ENCODE data around the gene MRPL49. TPM values are rescaled to one million over a fixed set of nuclear protein-coding genes. Genes with fewer than 3 reads are reported as not detected.
A peak's percentile ranks its signal among the peaks of the same experiment; 100 is the strongest.

Gene MRPL49
- polyA plus RNA-seq, 4 donors = 35.2 to 65.7 (median 50.6) TPM

GRCh38 chr11:65083834-65084597, 38.1 kb upstream of the MRPL49 start, which contains the start of the genes CDCA5 and ZFPL1:
Gene CDCA5 (minus strand): TSS chr11:65084040. CDS start chr11:65083978, 62 bp downstream.
Gene ZFPL1 (plus strand): TSS chr11:65084222. CDS start chr11:65084699, 477 bp downstream.
- Histone ChIP-seq H3K4me3 (ENCODE audit: low read depth in 1 of 3, low read length in 3 of 3) (peak within 1 kb of the TSS; percentile 67 to 82 (median 68)), H3K27ac (ENCODE audit: low read depth in 1 of 3, low read length in 2 of 3) (peak within 1 kb of the TSS; percentile 58 to 97 (median 92)), H3K4me1 (ENCODE audit: control insufficient read depth in 3 of 3, insufficient read depth in 2 of 3, low read depth in 1 of 3, low read length in 2 of 3) (peaks cover 0 to 22% (median 2%) of the 10 kb centered on the region in 3 donors), H3K9me3 (ENCODE audit: control insufficient read depth in 2 of 2, insufficient read depth in 1 of 2, low read depth in 1 of 2, low read length in 1 of 2) (no peaks in the 10 kb centered on the region), H3K27me3 (ENCODE audit: control insufficient read depth in 3 of 3, insufficient read depth in 3 of 3, low read length in 3 of 3) (no peaks in the 10 kb centered on the region), H3K36me3 (ENCODE audit: control insufficient read depth in 3 of 3, insufficient read depth in 2 of 3, low read depth in 1 of 3, low read length in 3 of 3) (peaks cover 7 to 53% (median 11%) of the 10 kb centered on the region in 3 donors)
- no peak for FAIRE-seq
- 0% methylated on average over 66 to 79 of the region's 79 CpGs for WGBS, 3 donors
- DNase-seq = peak; percentile 94 to 97

GRCh38 chr11:65084598-65085375, 37.3 kb upstream of the MRPL49 start:
- Histone ChIP-seq H3K4me1 (ENCODE audit: control insufficient read depth in 3 of 3, insufficient read depth in 2 of 3, low read depth in 1 of 3, low read length in 2 of 3) (peaks cover 0 to 22% (median 2%) of the 10 kb centered on the region in 3 donors), H3K9me3 (ENCODE audit: control insufficient read depth in 2 of 2, insufficient read depth in 1 of 2, low read depth in 1 of 2, low read length in 1 of 2) (no peaks in the 10 kb centered on the region), H3K27me3 (ENCODE audit: control insufficient read depth in 3 of 3, insufficient read depth in 3 of 3, low read length in 3 of 3) (no peaks in the 10 kb centered on the region), H3K4me3 (ENCODE audit: low read depth in 1 of 3, low read length in 3 of 3) (peak overlapping the region; percentile 67 to 82 (median 68)), H3K36me3 (ENCODE audit: control insufficient read depth in 3 of 3, insufficient read depth in 2 of 3, low read depth in 1 of 3, low read length in 3 of 3) (peaks cover 7 to 54% (median 11%) of the 10 kb centered on the region in 3 donors), H3K27ac (ENCODE audit: low read depth in 1 of 3, low read length in 2 of 3) (peak overlapping the region; percentile 58 to 97 (median 92))
- DNase-seq = no peak
- WGBS, 3 donors = 38 to 43% (median 39%) methylated on average over 23 of the region's 23 CpGs
- no peak for FAIRE-seq

GRCh38 chr11:65085446-65085845, 36.7 kb upstream of the MRPL49 start:
- Histone ChIP-seq H3K27ac (ENCODE audit: low read depth in 1 of 3, low read length in 2 of 3) (no peak overlapping the region), H3K9me3 (ENCODE audit: control insufficient read depth in 2 of 2, insufficient read depth in 1 of 2, low read depth in 1 of 2, low read length in 1 of 2) (no peaks in the 10 kb centered on the region), H3K4me1 (ENCODE audit: control insufficient read depth in 3 of 3, insufficient read depth in 2 of 3, low read depth in 1 of 3, low read length in 2 of 3) (peaks cover 0 to 22% (median 2%) of the 10 kb centered on the region in 3 donors), H3K4me3 (ENCODE audit: low read depth in 1 of 3, low read length in 3 of 3) (no peak overlapping the region), H3K27me3 (ENCODE audit: control insufficient read depth in 3 of 3, insufficient read depth in 3 of 3, low read length in 3 of 3) (no peaks in the 10 kb centered on the region), H3K36me3 (ENCODE audit: control insufficient read depth in 3 of 3, insufficient read depth in 2 of 3, low read depth in 1 of 3, low read length in 3 of 3) (peaks cover 7 to 52% (median 11%) of the 10 kb centered on the region in 3 donors)
- FAIRE-seq (no peak), DNase-seq (no peak)
- WGBS, 3 donors = 90 to 94% (median 93%) methylated on average over 4 of the region's 4 CpGs

GRCh38 chr11:65086809-65087208, 35.3 kb upstream of the MRPL49 start:
- FAIRE-seq = no peak
- Histone ChIP-seq H3K27me3 (ENCODE audit: control insufficient read depth in 3 of 3, insufficient read depth in 3 of 3, low read length in 3 of 3) (no peaks in the 10 kb centered on the region), H3K4me3 (ENCODE audit: low read depth in 1 of 3, low read length in 3 of 3) (no peak overlapping the region), H3K36me3 (ENCODE audit: control insufficient read depth in 3 of 3, insufficient read depth in 2 of 3, low read depth in 1 of 3, low read length in 3 of 3) (peaks cover 7 to 51% (median 11%) of the 10 kb centered on the region in 3 donors), H3K4me1 (ENCODE audit: control insufficient read depth in 3 of 3, insufficient read depth in 2 of 3, low read depth in 1 of 3, low read length in 2 of 3) (peaks cover 0 to 22% (median 2%) of the 10 kb centered on the region in 3 donors), H3K27ac (ENCODE audit: low read depth in 1 of 3, low read length in 2 of 3) (no peak overlapping the region), H3K9me3 (ENCODE audit: control insufficient read depth in 2 of 2, insufficient read depth in 1 of 2, low read depth in 1 of 2, low read length in 1 of 2) (no peaks in the 10 kb centered on the region)
- DNase-seq = no peak
- 93 to 97% (median 95%) methylated on average over 9 of the region's 9 CpGs for WGBS, 3 donors

GRCh38 chr11:65087216-65087615, 34.9 kb upstream of the MRPL49 start:
- Histone ChIP-seq H3K4me1 (ENCODE audit: control insufficient read depth in 3 of 3, insufficient read depth in 2 of 3, low read depth in 1 of 3, low read length in 2 of 3) (peaks cover 0 to 22% (median 2%) of the 10 kb centered on the region in 3 donors), H3K27ac (ENCODE audit: low read depth in 1 of 3, low read length in 2 of 3) (no peak overlapping the region), H3K4me3 (ENCODE audit: low read depth in 1 of 3, low read length in 3 of 3) (no peak overlapping the region), H3K36me3 (ENCODE audit: control insufficient read depth in 3 of 3, insufficient read depth in 2 of 3, low read depth in 1 of 3, low read length in 3 of 3) (peaks cover 7 to 50% (median 11%) of the 10 kb centered on the region in 3 donors), H3K27me3 (ENCODE audit: control insufficient read depth in 3 of 3, insufficient read depth in 3 of 3, low read length in 3 of 3) (no peaks in the 10 kb centered on the region), H3K9me3 (ENCODE audit: control insufficient read depth in 2 of 2, insufficient read depth in 1 of 2, low read depth in 1 of 2, low read length in 1 of 2) (no peaks in the 10 kb centered on the region)
- DNase-seq (no peak), FAIRE-seq (no peak)
- WGBS, 3 donors = 94 to 96% (median 95%) methylated on average over 11 of the region's 11 CpGs

- Histone ChIP-seq H3K36me3 (ENCODE audit: control insufficient read depth in 3 of 3, insufficient read depth in 2 of 3, low read depth in 1 of 3, low read length in 3 of 3) (peaks cover 7 to 50% (median 11%) of the 10 kb centered on the region in 3 donors), H3K4me3 (ENCODE audit: low read depth in 1 of 3, low read length in 3 of 3) (no peak overlapping the region), H3K27ac (ENCODE audit: low read depth in 1 of 3, low read length in 2 of 3) (no peak overlapping the region), H3K9me3 (ENCODE audit: control insufficient read depth in 2 of 2, insufficient read depth in 1 of 2, low read depth in 1 of 2, low read length in 1 of 2) (no peaks in the 10 kb centered on the region), H3K4me1 (ENCODE audit: control insufficient read depth in 3 of 3, insufficient read depth in 2 of 3, low read depth in 1 of 3, low read length in 2 of 3) (peaks cover 0 to 19% (median 2%) of the 10 kb centered on the region in 3 donors), H3K27me3 (ENCODE audit: control insufficient read depth in 3 of 3, insufficient read depth in 3 of 3, low read length in 3 of 3) (no peaks in the 10 kb centered on the region)
- DNase-seq (no peak), FAIRE-seq (no peak)
- WGBS, 3 donors = 94 to 95% (median 95%) methylated on average over 15 of the region's 15 CpGs
These were observed 34.3 kb upstream of the MRPL49 start for GRCh38 chr11:65087827-65088226.

GRCh38 chr11:65089621-65090020, 32.5 kb upstream of the MRPL49 start:
- no peak for FAIRE-seq

GRCh38 chr11:65090628-65091027, 31.5 kb upstream of the MRPL49 start:
- WGBS, 3 donors = 94 to 99% (median 95%) methylated on average over 4 of the region's 4 CpGs
- H3K4me3 ChIP-seq (ENCODE audit: low read depth in 1 of 3, low read length in 3 of 3) = no peak overlapping the region
- FAIRE-seq (no peak), DNase-seq (no peak)
- H3K27ac ChIP-seq (ENCODE audit: low read depth in 1 of 3, low read length in 2 of 3) = no peak overlapping the region
- peaks cover 7 to 43% (median 11%) of the 10 kb centered on the region in 3 donors for H3K36me3 ChIP-seq (ENCODE audit: control insufficient read depth in 3 of 3, insufficient read depth in 2 of 3, low read depth in 1 of 3, low read length in 3 of 3)
- H3K4me1 ChIP-seq (ENCODE audit: control insufficient read depth in 3 of 3, insufficient read depth in 2 of 3, low read depth in 1 of 3, low read length in 2 of 3) = peaks cover 0 to 6% (median 0%) of the 10 kb centered on the region in 3 donors
- H3K27me3 ChIP-seq (ENCODE audit: control insufficient read depth in 3 of 3, insufficient read depth in 3 of 3, low read length in 3 of 3) = no peaks in the 10 kb centered on the region
- no peaks in the 10 kb centered on the region for H3K9me3 ChIP-seq (ENCODE audit: control insufficient read depth in 2 of 2, insufficient read depth in 1 of 2, low read depth in 1 of 2, low read length in 1 of 2)

More at GRCh38 chr11:65089621-65090020, 32.5 kb upstream of the MRPL49 start:
- H3K4me3 ChIP-seq (ENCODE audit: low read depth in 1 of 3, low read length in 3 of 3) = no peak overlapping the region
- peaks cover 7 to 50% (median 11%) of the 10 kb centered on the region in 3 donors for H3K36me3 ChIP-seq (ENCODE audit: control insufficient read depth in 3 of 3, insufficient read depth in 2 of 3, low read depth in 1 of 3, low read length in 3 of 3)
- WGBS, 3 donors = 87 to 92% (median 91%) methylated on average over 4 of the region's 4 CpGs
- DNase-seq = no peak
- no peaks in the 10 kb centered on the region for H3K9me3 ChIP-seq (ENCODE audit: control insufficient read depth in 2 of 2, insufficient read depth in 1 of 2, low read depth in 1 of 2, low read length in 1 of 2)
- H3K4me1 ChIP-seq (ENCODE audit: control insufficient read depth in 3 of 3, insufficient read depth in 2 of 3, low read depth in 1 of 3, low read length in 2 of 3) = peaks cover 0 to 11% (median 2%) of the 10 kb centered on the region in 3 donors
- no peak overlapping the region for H3K27ac ChIP-seq (ENCODE audit: low read depth in 1 of 3, low read length in 2 of 3)
- H3K27me3 ChIP-seq (ENCODE audit: control insufficient read depth in 3 of 3, insufficient read depth in 3 of 3, low read length in 3 of 3) = no peaks in the 10 kb centered on the region
